HT1080 (cell line): ENCODE data around the gene RCCD1. TPM values are rescaled to one million over a fixed set of nuclear protein-coding genes. Genes with fewer than 3 reads are reported as not detected.
"Not testable (repeated sequence)": the region's sequence is repeated elsewhere in the genome, so short reads cannot be mapped to it uniquely, and the experiment has no call there.

Experiments used
- DNase-seq: peaks from one replicate; pipeline ENCODE4 v3.0.0-alpha.2; 2015; ENCODE audit warnings: low read depth
- total RNA-seq: library from RNA; depleted of rRNA; stranded (reverse); fragments of >200 nt; shearing (Covaris generic); gene quantifications from 2 replicates; pipeline ENCODE4 v1.2.3, GENCODE V29; 2014

RCCD1 gene
- total RNA-seq, 1 experiment from 2014 or later: 14.0 TPM

- DNase-seq: no peak
Observed at GRCh38 chr15:90917569-90917968, 37.1 kb upstream of the RCCD1 start.

DNA sequence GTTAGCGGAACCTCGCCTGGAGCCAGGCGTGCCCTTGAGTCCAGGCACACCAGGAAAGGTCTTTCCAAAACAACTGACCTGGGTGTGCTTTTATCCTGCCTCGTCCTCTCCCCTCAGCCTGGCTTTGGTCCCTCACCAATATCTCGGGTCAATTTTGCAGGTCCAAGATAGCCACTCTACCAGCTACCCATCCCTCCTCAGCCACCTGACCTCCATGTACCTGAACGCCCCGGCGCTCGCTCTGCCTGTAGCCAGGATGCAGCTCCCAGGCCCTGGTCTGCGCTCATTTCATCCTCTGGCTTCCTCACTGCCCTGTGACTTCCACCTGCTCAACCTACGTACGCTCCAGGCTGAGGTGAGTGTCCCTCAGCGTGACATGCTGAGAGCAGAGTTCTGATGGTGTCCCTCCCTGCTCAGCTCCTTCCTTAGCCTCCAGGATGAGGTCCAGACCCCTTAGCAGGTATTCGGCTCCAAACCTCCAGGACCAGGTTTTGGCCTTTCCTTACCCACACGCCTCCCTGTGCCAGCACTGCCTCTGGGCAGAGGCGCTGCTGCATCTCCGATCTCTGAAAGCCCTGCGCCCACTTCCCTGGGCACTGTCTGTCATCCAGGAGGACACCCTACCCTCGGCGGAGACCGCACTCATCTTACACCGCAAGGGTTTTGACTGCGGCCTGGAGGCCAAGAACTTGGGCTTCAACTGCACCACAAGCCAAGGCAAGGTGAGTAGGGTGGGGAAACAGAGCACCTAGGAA, 36.5 kb upstream of the RCCD1 start:
- no peak for DNase-seq

GRCh38 chr15:90918835-90919234, 35.8 kb upstream of the RCCD1 start:
- DNase-seq: no peak

DNA sequence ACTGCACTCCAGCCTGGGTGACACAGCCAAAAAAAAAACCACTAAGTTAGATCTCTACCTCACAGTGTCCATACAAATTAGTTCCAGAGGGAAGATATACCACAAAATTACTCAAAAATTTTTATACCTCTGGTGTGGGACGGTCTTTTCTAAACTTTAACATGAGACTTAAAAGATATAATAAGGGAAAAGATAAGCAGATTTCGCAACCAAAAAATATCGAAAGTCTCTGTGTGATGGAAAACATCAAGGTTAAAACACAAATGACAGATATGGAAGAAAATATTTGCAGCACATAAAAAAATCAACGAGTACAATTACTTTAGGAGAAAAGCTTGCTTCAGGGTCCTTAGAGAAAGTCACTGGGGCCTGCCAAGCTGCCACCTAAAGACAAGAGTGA, 32.8 kb upstream of the RCCD1 start:
- no peak for DNase-seq

- not testable (repeated sequence) for DNase-seq
Observed at GRCh38 chr15:90922712-90923322, 31.9 kb upstream of the RCCD1 start.

DNA sequence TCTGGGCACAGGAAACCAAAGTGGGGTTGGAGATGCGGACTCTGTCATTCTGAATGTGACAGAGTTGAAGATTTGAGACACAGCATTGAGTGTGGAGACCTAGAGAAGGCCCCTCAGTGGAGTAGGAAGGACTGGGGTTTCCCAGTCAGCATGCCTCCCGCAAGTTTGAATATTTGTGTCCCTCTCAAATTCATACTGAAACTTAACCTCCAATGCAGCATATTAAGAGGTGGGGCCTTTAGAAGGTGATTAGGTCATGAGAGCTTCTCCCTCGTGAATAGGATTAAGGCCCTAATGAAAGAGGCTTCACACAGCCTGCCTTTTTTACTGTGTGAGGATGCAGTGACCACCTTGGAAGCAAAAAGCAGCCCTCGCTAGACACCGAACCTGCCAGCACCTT, 30.3 kb upstream of the RCCD1 start:
- no peak for DNase-seq

DNA sequence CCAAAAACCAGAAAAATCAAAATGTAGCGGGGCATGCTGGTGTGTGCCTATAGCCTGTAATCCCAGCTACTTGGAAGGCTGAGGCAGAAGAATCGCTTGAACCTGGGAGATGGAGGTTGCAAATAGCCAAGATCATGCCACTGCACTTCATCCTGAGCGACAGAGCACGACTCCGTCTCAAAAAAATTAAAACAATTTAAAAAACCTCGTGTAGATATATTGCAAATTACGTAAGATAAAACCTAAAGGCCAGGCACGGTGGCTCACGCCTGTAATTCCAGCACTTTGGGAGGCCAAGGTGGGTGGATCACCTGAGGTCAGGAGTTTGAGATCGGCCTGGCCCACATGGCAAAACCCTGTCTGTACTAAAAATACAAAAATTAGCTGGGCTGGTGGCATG, 27.9 kb upstream of the RCCD1 start:
- DNase-seq: not testable (repeated sequence)

GRCh38 chr15:90928106-90928505, 26.6 kb upstream of the RCCD1 start:
- DNase-seq: not testable (repeated sequence)

DNA sequence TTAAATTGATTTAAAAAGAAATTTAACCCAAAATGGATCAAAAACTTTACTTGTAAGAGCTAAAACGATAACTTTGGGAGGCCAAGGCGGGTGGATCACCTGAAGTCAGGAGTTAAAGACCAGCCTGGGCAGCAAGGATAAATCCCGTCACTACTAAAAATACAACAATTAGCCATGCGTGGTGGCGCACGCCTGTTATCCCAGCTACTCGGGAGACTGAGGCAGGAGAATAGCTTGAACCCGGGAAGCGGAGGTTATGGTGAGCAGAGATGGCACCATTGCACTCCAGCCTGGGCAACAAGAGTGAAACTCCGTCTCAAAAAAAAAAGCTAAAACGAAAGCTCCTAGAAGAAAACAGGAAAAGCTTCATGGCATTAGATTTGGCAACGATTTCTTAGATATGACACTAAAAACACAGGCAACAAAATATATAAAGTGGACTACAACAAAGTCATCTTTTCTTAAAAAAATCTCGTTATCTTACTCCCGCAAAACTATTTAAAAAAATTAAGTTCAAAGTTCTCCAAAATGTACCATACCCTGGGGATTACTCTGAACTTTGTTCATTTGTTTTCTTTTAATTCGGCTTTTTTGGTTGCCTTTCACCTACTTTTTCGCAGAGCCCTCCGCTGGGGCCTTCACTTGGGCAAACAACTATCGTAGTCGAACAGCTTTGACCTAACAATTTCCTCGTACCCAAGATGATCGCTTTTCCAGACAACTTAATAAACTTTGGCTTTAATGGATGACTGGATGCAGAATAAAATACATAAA, 25.3 kb upstream of the RCCD1 start:
- no peak for DNase-seq

GRCh38 chr15:90930861-90931574, 23.7 kb upstream of the RCCD1 start:
- no peak for DNase-seq

DNA sequence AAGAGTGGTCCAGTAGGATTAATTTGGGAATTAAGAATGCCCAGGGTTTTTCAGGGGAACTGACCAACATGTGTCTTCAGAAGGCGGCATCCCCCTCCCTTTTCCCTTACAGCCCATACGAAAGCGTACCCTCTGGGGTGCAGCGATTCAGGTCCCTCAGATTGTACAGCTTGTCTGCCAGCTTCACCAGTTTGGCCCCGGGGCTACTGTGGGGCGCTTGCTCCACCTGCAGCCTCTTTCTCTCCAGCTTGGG, 23.2 kb upstream of the RCCD1 start:
- DNase-seq: no peak

- DNase-seq: peak; percentile 82
Observed at GRCh38 chr15:90931828-90932659, 22.6 kb upstream of the RCCD1 start, which contains the start of gene HDDC3. TSS of gene HDDC3 (minus strand) at chr15:90932549. CDS start at chr15:90932540, 9 bp downstream.

DNA sequence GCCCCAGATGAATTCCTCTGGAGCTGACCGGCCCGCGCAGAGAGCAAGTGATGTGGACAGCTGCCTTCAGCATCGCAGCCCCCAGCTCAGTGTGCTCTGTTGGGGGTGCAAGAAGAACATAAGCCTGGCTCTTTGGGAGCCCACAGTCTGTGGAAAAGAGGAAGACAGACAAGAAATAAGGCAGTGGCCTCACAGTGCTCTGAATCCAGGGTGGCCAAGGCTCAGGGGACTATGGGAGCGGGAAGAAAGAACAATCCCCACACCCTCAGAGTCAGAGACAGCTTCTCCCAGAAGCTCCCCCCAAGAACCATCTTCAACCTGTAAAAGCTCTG, 22.1 kb upstream of the RCCD1 start:
- no peak for DNase-seq

DNA sequence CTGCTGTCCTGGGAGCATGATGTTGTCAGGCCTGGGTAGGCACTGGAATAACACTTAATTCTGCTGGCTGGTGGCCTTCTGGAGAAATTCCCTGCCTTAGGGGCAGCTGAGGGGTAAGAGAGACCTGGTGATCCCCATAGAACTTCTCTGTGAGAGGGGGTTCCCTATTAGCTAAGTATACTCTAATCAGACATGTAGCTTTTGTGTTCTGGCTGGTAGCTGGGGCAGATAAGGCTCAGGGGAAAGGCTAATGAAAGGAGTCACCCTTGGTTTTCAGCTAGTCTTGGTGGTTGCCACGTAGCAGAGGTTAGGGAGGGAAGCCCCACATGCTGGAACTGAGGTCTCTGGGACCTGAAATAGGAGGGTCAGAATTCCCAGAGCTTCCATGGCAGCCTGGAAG, 21.4 kb upstream of the RCCD1 start:
- no peak for DNase-seq

GRCh38 chr15:90934256-90934948, 20.3 kb upstream of the RCCD1 start:
- peak; percentile 76 for DNase-seq

GRCh38 chr15:90934949-90935751, 19.5 kb upstream of the RCCD1 start, which contains the start of gene UNC45A:
TSS of gene UNC45A (plus strand) at chr15:90935285. CDS start at chr15:90935325, 40 bp downstream.
- peak; percentile 82 for DNase-seq

DNA sequence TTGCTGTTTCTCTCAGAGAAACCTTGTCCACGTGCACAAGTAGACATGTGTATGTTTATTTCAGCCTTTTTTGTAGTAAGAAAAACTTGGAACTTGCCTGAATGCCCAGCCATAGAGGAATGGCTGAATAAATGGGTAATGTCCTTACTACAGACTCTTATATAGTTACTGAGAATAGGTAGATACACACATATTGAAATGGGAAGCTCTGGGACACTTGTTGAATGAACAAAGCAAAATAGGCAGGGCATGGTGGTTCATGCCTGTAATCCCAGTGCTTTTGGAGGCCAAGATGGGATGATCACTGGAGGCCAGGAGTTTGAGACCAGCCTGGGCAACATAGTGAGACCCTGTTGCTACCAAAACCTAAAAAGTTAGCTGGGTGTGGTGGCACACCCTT, 17.9 kb upstream of the RCCD1 start:
- DNase-seq: no peak

- DNase-seq: no peak
Observed at GRCh38 chr15:90938261-90938660, 16.4 kb upstream of the RCCD1 start.

- DNase-seq: no peak
Observed at GRCh38 chr15:90939756-90940155, 14.9 kb upstream of the RCCD1 start.

- DNase-seq: no peak
Observed at GRCh38 chr15:90941038-90941437, 13.6 kb upstream of the RCCD1 start.
